HepG2 (cell line): ENCODE results near the gene SLC16A4. TPM values are rescaled to one million over a fixed set of nuclear protein-coding genes. Genes with fewer than 3 reads are reported as not detected.

ENCODE experiments used
- BRCA1 ChIP-seq: sonication (generic); formaldehyde crosslinking; IDR thresholded peaks from 2 replicates; pipeline ENCODE4 v1.4.0; 2020; ENCODE audit warnings: missing genetic modification reagents
- BRF2 ChIP-seq: sonication (generic); formaldehyde crosslinking; IDR thresholded peaks from 2 replicates; pipeline ENCODE4 v1.8.1; 2022; ENCODE audit warnings: mild to moderate bottlenecking, missing genetic modification reagents
- DBP ChIP-seq: sonication (generic); formaldehyde crosslinking; IDR thresholded peaks from 2 replicates; pipeline ENCODE4 v1.4.0; 2020; ENCODE audit warnings: missing genetic modification reagents; ENCODE audit errors: not compliant biosample characterization
- DRAP1 ChIP-seq: IDR thresholded peaks from 2 replicates; pipeline ENCODE4 v1.6.1; 2016; ENCODE audit warnings: missing genetic modification reagents, missing compliant biosample characterization
- HINFP ChIP-seq: sonication (generic); formaldehyde crosslinking; IDR thresholded peaks from 2 replicates; pipeline ENCODE4 v1.4.0; 2020; ENCODE audit warnings: low read depth, mild to moderate bottlenecking, missing genetic modification reagents
- MATR3 ChIP-seq: sonication (generic); formaldehyde crosslinking; IDR thresholded peaks from 2 replicates; pipeline ENCODE4 v1.4.0; 2020; ENCODE audit warnings: missing genetic modification reagents
- MTF1 ChIP-seq: sonication (generic); formaldehyde crosslinking; IDR thresholded peaks from 2 replicates; pipeline ENCODE4 v1.5.0; 2020; ENCODE audit warnings: missing genetic modification reagents
- POLR2A ChIP-seq, 2 experiments: IDR thresholded peaks; 2 replicates each; pipeline ENCODE4 v1.6.1; 2011; ENCODE audit warnings: low read depth in 2 of 2, low read length in 2 of 2, mild to moderate bottlenecking in 1 of 2, moderate library complexity in 1 of 2; ENCODE audit not compliant: insufficient read depth in 1 of 2
- SIN3A ChIP-seq: IDR thresholded peaks from 2 replicates; pipeline ENCODE4 v1.6.1; 2011; ENCODE audit warnings: low read depth, mild to moderate bottlenecking, control low read depth, low read length, borderline replicate concordance
- SP140L ChIP-seq: sonication (generic); formaldehyde crosslinking; IDR thresholded peaks from 2 replicates; pipeline ENCODE4 v1.4.0; 2020; ENCODE audit warnings: missing genetic modification reagents, borderline replicate concordance
- TRAFD1 ChIP-seq: sonication (generic); formaldehyde crosslinking; IDR thresholded peaks from 2 replicates; pipeline ENCODE4 v1.5.1; 2020; ENCODE audit warnings: missing genetic modification reagents, mild to moderate bottlenecking, borderline replicate concordance
- ZFP90 ChIP-seq: sonication (generic); formaldehyde crosslinking; IDR thresholded peaks from 2 replicates; pipeline ENCODE4 v1.8.0; 2022; ENCODE audit warnings: missing genetic modification reagents, mild to moderate bottlenecking, inconsistent platforms, borderline replicate concordance
- ZNF121 ChIP-seq: sonication (generic); formaldehyde crosslinking; IDR thresholded peaks from 2 replicates; pipeline ENCODE4 v1.5.0; 2020; ENCODE audit warnings: mild to moderate bottlenecking, missing genetic modification reagents
- ZNF326 ChIP-seq: sonication (generic); formaldehyde crosslinking; IDR thresholded peaks from 2 replicates; pipeline ENCODE4 v1.4.0; 2020; ENCODE audit warnings: missing genetic modification reagents, borderline replicate concordance
- ZNF589 ChIP-seq: sonication (generic); formaldehyde crosslinking; conservative IDR thresholded peaks from 2 replicates; pipeline ENCODE4 v1.8.0; 2022; ENCODE audit warnings: mild to moderate bottlenecking, moderate library complexity, missing genetic modification reagents
- ZNF687 ChIP-seq: sonication (generic); formaldehyde crosslinking; IDR thresholded peaks from 2 replicates; pipeline ENCODE4 v1.5.1; 2020; ENCODE audit warnings: mild to moderate bottlenecking, missing genetic modification reagents, moderate library complexity
- ZNF766 ChIP-seq: sonication (generic); formaldehyde crosslinking; IDR thresholded peaks from 2 replicates; pipeline ENCODE4 v1.5.0; 2020; ENCODE audit warnings: missing genetic modification reagents, borderline replicate concordance
- polyA plus RNA-seq, 8 experiments: library from polyadenylated mRNA; depleted of rRNA in 3 of 8; stranded (reverse) in 7 of 8; unstranded in 1 of 8; fragments of >200 nt; fragmentation: Illumina TruSeq in 4 of 8; extraction: Trizol in 4 of 8; gene quantifications; 2 replicates each; pipeline versions ENCODE4 v1.2.1 to v1.2.3, GENCODE V29; 2011 to 2016; ENCODE audit warnings: low read depth in 4 of 8, missing spikeins in 1 of 8, mixed read lengths in 1 of 8; ENCODE audit not compliant: insufficient read depth in 1 of 8
- total RNA-seq, 5 experiments: library from RNA; depleted of rRNA; stranded (reverse); fragments of >200 nt; fragmentation: Illumina TruSeq; extraction: Trizol; gene quantifications; 2 replicates each; pipeline ENCODE4 v1.2.3, GENCODE V29; 2016; ENCODE audit warnings: low read depth in 1 of 5

SLC16A4 gene
- total and polyA plus RNA-seq, 2 of the 13 experiments (the other 11 are each of a cell fraction or from before 2014, with no cell fraction given), result 1.1 to 1.5 TPM

GRCh38 chr1:110407260-110408210, 16.7 kb upstream of the SLC16A4 start, which contains the start of gene LAMTOR5 (continued):
- TF ChIP-seq MATR3 (no peak), ZNF766 (CRISPR knock-in tag) (no peak; the same call in 1 of the 2 replicates), SIN3A (peak; percentile 84), ZNF326 (no peak), ZNF121 (CRISPR knock-in tag) (peak; percentile 72), TRAFD1 (peak; percentile 93; the same call in 1 of the 2 replicates), POLR2A (IDR thresholded peaks at IDR 0.05; ENCODE audit: insufficient read depth in 1 of 2, low read depth in 2 of 2, low read length in 2 of 2) (peak; percentile 87 to 89), ZNF589 (CRISPR knock-in tag) (peak; percentile 97), BRF2 (peak; percentile 78; the same call in 1 of the 2 replicates), BRCA1 (peak; percentile 91; the same call in 1 of the 2 replicates), HINFP (peak; percentile 98), MTF1 (CRISPR knock-in tag) (0 out of 2 replicates have a peak, but pooled peaks have one; percentile 43), SP140L (CRISPR knock-in tag) (no peak), DBP (peak; percentile 58), ZNF687 (peak; percentile 99), DRAP1 (peak; percentile 73), ZFP90 (CRISPR knock-in tag) (peak; percentile 90; the same call in 1 of the 2 replicates)
